Measurements from ENCODE around the gene ARHGAP25. TPM values are rescaled to one million over a fixed set of nuclear protein-coding genes. Genes with fewer than 3 reads are reported as not detected.

ARHGAP25 gene
- total and polyA plus RNA-seq, 2 donors from 2014 or later = 6.3 to 20.4 TPM

- H3K4me1 ChIP-seq (ENCODE audit: control insufficient read depth in 2 of 3, insufficient read depth in 2 of 3, low read depth in 1 of 3, low read length in 3 of 3) = no peaks in the 10 kb centered on the region
- FAIRE-seq = peak; percentile 25
These were observed 20.5 kb downstream of the ARHGAP25 start for GRCh38 chr2:68755071-68755470.

GRCh38 chr2:68756178-68756577 is 21.6 kb downstream of the ARHGAP25 start:
- Histone ChIP-seq H3K36me3 (ENCODE audit: control insufficient read depth in 2 of 3, insufficient read depth in 3 of 3, low read length in 3 of 3) (no peaks in the 10 kb centered on the region), H3K4me1 (ENCODE audit: control insufficient read depth in 2 of 3, insufficient read depth in 2 of 3, low read depth in 1 of 3, low read length in 3 of 3) (no peaks in the 10 kb centered on the region), H3K27ac (ENCODE audit: low read depth in 2 of 2, low read length in 2 of 2) (no peak overlapping the region), H3K9me3 (ENCODE audit: control insufficient read depth in 2 of 3, insufficient read depth in 1 of 3, low read length in 3 of 3) (no peaks in the 10 kb centered on the region), H3K4me3 (ENCODE audit: low read length in 3 of 3) (no peak overlapping the region), H3K9ac (ENCODE audit: low read length in 3 of 3) (no peak overlapping the region), H3K27me3 (ENCODE audit: control insufficient read depth, insufficient read depth, low read length) (no peaks in the 10 kb centered on the region)
- DNase-seq = no peak
- TF ChIP-seq CTCF (IDR thresholded peaks at IDR 0.05; ENCODE audit: borderline replicate concordance, extremely low read depth, insufficient read depth) = no peak
- no peak for FAIRE-seq
- intact Hi-C loops (cut with DNase I) = no loop called here

More at GRCh38 chr2:68755071-68755470, 20.5 kb downstream of the ARHGAP25 start:
- Histone ChIP-seq H3K9ac (ENCODE audit: low read length in 3 of 3) (no peak overlapping the region), H3K27ac (ENCODE audit: low read depth in 2 of 2, low read length in 2 of 2) (no peak overlapping the region), H3K4me3 (ENCODE audit: low read length in 3 of 3) (no peak overlapping the region), H3K36me3 (ENCODE audit: control insufficient read depth in 2 of 3, insufficient read depth in 3 of 3, low read length in 3 of 3) (no peaks in the 10 kb centered on the region), H3K9me3 (ENCODE audit: control insufficient read depth in 2 of 3, insufficient read depth in 1 of 3, low read length in 3 of 3) (no peaks in the 10 kb centered on the region), H3K27me3 (ENCODE audit: control insufficient read depth, insufficient read depth, low read length) (no peaks in the 10 kb centered on the region)
- DNase-seq = peak in 1 of 5 donors; percentile 17
- no peak for TF ChIP-seq CTCF (IDR thresholded peaks at IDR 0.05; ENCODE audit: borderline replicate concordance, extremely low read depth, insufficient read depth)
- intact Hi-C loops (cut with DNase I) = no loop called here

GRCh38 chr2:68757081-68757480 is 22.5 kb downstream of the ARHGAP25 start:
- Histone ChIP-seq H3K9me3 (ENCODE audit: control insufficient read depth in 2 of 3, insufficient read depth in 1 of 3, low read length in 3 of 3) (no peaks in the 10 kb centered on the region), H3K4me3 (ENCODE audit: low read length in 3 of 3) (no peak overlapping the region), H3K27me3 (ENCODE audit: control insufficient read depth, insufficient read depth, low read length) (no peaks in the 10 kb centered on the region), H3K9ac (ENCODE audit: low read length in 3 of 3) (no peak overlapping the region), H3K27ac (ENCODE audit: low read depth in 2 of 2, low read length in 2 of 2) (no peak overlapping the region), H3K4me1 (ENCODE audit: control insufficient read depth in 2 of 3, insufficient read depth in 2 of 3, low read depth in 1 of 3, low read length in 3 of 3) (no peaks in the 10 kb centered on the region), H3K36me3 (ENCODE audit: control insufficient read depth in 2 of 3, insufficient read depth in 3 of 3, low read length in 3 of 3) (no peaks in the 10 kb centered on the region)
- FAIRE-seq (no peak), DNase-seq (no peak)
- TF ChIP-seq CTCF (IDR thresholded peaks at IDR 0.05; ENCODE audit: borderline replicate concordance, extremely low read depth, insufficient read depth) = no peak
- intact Hi-C loops (cut with DNase I) = no loop called here

- peaks cover 0 to 14% (median 0%) of the 10 kb centered on the region in 3 donors for H3K4me1 ChIP-seq (ENCODE audit: control insufficient read depth in 2 of 3, insufficient read depth in 2 of 3, low read depth in 1 of 3, low read length in 3 of 3)
- H3K9ac ChIP-seq (ENCODE audit: low read length in 3 of 3) = no peak overlapping the region
- FAIRE-seq = no peak
These were observed 27.5 kb downstream of the ARHGAP25 start for GRCh38 chr2:68762100-68762499.

More at GRCh38 chr2:68762100-68762499, 27.5 kb downstream of the ARHGAP25 start:
- TF ChIP-seq CTCF (IDR thresholded peaks at IDR 0.05; ENCODE audit: borderline replicate concordance, extremely low read depth, insufficient read depth) = no peak
- no peaks in the 10 kb centered on the region for H3K36me3 ChIP-seq (ENCODE audit: control insufficient read depth in 2 of 3, insufficient read depth in 3 of 3, low read length in 3 of 3)
- intact Hi-C loops (cut with DNase I) = no loop called here
- H3K27me3 ChIP-seq (ENCODE audit: control insufficient read depth, insufficient read depth, low read length) = no peaks in the 10 kb centered on the region
- no peak overlapping the region for H3K4me3 ChIP-seq (ENCODE audit: low read length in 3 of 3)
- H3K9me3 ChIP-seq (ENCODE audit: control insufficient read depth in 2 of 3, insufficient read depth in 1 of 3, low read length in 3 of 3) = no peaks in the 10 kb centered on the region
- H3K27ac ChIP-seq (ENCODE audit: low read depth in 2 of 2, low read length in 2 of 2) = no peak overlapping the region
- DNase-seq = no peak
